Tibial nerve (tissue), 4 donors: ENCODE results near the gene CAMTA1. TPM values are rescaled to one million over a fixed set of nuclear protein-coding genes. Genes with fewer than 3 reads are reported as not detected.

ENCODE experiments used
- DNase-seq, 2 donors: peaks; one replicate each; pipeline ENCODE4 v3.0.0-alpha.2; 2019; ENCODE audit warnings: low spot score in 2 of 2
- H3K27ac ChIP-seq, 4 donors: fragments of 200-600 bp; sonication (generic) in 3 of 4; one replicate each; pipeline ENCODE4 v1.5.1; 2017 to 2019; ENCODE audit warnings: mild to moderate bottlenecking in 1 of 4
- H3K27me3 ChIP-seq, 2 donors: fragments of 200-600 bp; sonication (generic) in 1 of 2; one replicate each; pipeline versions ENCODE4 v1.5.1 to v1.6.0; 2017 to 2019
- H3K36me3 ChIP-seq, 3 donors: fragments of 200-600 bp; sonication (generic); one replicate each; pipeline ENCODE4 v1.5.1; 2018 to 2019
- H3K4me1 ChIP-seq, 4 donors: fragments of 200-600 bp; sonication (generic) in 3 of 4; one replicate each; pipeline ENCODE4 v1.5.1; 2017 to 2019
- H3K4me3 ChIP-seq, 4 donors: fragments of 200-600 bp; sonication (generic) in 3 of 4; one replicate each; pipeline ENCODE4 v1.5.1; 2017 to 2019; ENCODE audit warnings: mild to moderate bottlenecking in 1 of 4, moderate library complexity in 1 of 4
- H3K9me3 ChIP-seq, 4 donors: fragments of 200-600 bp; sonication (generic) in 3 of 4; one replicate each; pipeline ENCODE4 v1.5.1; 2017 to 2019
- EP300 ChIP-seq, 2 donors: sonication (generic); formaldehyde crosslinking; IDR thresholded peaks; one replicate each; pipeline ENCODE4 v1.6.1; 2017; ENCODE audit warnings: antibody characterized with exemption in 2 of 2, mild to moderate bottlenecking in 1 of 2
- POLR2A ChIP-seq, 2 donors: fragments of 450-650 bp; IDR thresholded peaks; one replicate each; pipeline ENCODE4 v1.6.1; 2017; ENCODE audit warnings: antibody characterized with exemption in 2 of 2, mild to moderate bottlenecking in 2 of 2, moderate library complexity in 2 of 2
- WGBS, 2 donors: methylation state at CpG; one replicate each; pipeline ENCODE4 v1.1.5; 2018; 5-methylcytosine and 5-hydroxymethylcytosine counted together
- total RNA-seq, 4 donors: library from RNA; depleted of rRNA; stranded (reverse); fragments of >200 nt; gene quantifications; one replicate each; pipeline ENCODE4 v1.1.0, GENCODE V29; 2016
- TF ChIP-seq, protein P1 (sequence below), 5 experiments: fragments of 200-600 bp in 3 of 5; fragments of 450-650 bp in 2 of 5; sonication (generic) in 3 of 5; IDR thresholded peaks; one replicate each; pipeline ENCODE4 v1.5.1; 2016 to 2019; ENCODE audit warnings: antibody characterized with exemption in 5 of 5, mild to moderate bottlenecking in 3 of 5, moderate library complexity in 2 of 5

Gene CAMTA1
- total RNA-seq, 4 donors from 2014 or later, result 41.8 to 104 (median 87.2) TPM

DNA sequence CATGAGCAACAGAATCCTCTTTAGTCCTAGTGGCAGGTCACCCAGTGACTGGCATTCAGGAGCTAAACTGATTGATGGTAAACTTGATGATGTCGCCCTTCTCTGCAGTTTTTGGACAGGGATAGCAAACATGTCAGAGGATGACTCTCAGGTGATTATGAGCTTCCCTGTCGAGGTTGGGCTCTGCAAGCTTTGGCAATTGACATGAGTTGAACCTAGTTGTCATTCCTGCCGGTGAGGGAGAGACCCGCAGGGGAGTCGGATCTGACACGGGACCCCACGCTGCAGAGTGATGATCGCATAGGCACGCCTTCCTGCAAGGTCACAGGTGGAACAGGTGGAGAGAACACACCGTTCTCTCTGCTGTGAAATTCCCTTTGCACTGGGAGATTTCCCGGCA lies 547.8 kb downstream of the CAMTA1 start:
- Histone ChIP-seq H3K4me3 (no peak overlapping the region), H3K36me3 (no peaks in the 10 kb centered on the region), H3K27me3 (no peaks in the 10 kb centered on the region), H3K9me3 (peaks cover 0 to 3% (median 0%) of the 10 kb centered on the region in 4 donors), H3K4me1 (no peaks in the 10 kb centered on the region), H3K27ac (no peak overlapping the region)
- DNase-seq, result no peak
- TF ChIP-seq, protein P1, sequence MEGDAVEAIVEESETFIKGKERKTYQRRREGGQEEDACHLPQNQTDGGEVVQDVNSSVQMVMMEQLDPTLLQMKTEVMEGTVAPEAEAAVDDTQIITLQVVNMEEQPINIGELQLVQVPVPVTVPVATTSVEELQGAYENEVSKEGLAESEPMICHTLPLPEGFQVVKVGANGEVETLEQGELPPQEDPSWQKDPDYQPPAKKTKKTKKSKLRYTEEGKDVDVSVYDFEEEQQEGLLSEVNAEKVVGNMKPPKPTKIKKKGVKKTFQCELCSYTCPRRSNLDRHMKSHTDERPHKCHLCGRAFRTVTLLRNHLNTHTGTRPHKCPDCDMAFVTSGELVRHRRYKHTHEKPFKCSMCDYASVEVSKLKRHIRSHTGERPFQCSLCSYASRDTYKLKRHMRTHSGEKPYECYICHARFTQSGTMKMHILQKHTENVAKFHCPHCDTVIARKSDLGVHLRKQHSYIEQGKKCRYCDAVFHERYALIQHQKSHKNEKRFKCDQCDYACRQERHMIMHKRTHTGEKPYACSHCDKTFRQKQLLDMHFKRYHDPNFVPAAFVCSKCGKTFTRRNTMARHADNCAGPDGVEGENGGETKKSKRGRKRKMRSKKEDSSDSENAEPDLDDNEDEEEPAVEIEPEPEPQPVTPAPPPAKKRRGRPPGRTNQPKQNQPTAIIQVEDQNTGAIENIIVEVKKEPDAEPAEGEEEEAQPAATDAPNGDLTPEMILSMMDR (IDR thresholded peaks at IDR 0.05), result no peak
- TF ChIP-seq POLR2A (IDR thresholded peaks at IDR 0.05) (no peak), EP300 (IDR thresholded peaks at IDR 0.05) (no peak)
- 89 to 90% methylated on average over 11 of the region's 11 CpGs for WGBS, 2 donors

DNA sequence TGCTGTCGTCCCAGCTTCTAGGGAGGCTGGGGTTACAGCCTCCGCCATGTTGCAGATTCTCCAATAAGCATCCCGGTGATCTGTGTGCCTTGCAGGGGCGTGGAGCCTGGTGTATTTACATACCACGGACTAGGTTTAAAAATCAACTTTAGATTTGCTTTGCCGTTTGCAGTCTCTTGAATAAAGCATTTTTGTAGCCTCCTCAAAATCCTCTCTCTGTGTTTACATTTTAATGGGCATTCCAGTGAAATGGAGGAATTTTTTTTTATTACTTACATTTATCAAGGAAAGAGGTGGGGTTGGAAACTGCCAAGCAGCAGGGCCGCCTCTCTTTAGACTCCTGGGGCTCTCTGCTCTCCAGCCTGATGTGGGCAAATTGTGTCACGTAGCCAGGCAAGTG lies 548.4 kb downstream of the CAMTA1 start:
- Histone ChIP-seq H3K9me3 (no peaks in the 10 kb centered on the region), H3K36me3 (no peaks in the 10 kb centered on the region), H3K27me3 (no peaks in the 10 kb centered on the region), H3K27ac (no peak overlapping the region), H3K4me3 (no peak overlapping the region), H3K4me1 (no peaks in the 10 kb centered on the region)
- TF ChIP-seq, protein P1 (IDR thresholded peaks at IDR 0.05), result no peak
- WGBS, 2 donors, result 61 to 75% methylated on average over 8 of the region's 8 CpGs
- no peak for DNase-seq

DNA sequence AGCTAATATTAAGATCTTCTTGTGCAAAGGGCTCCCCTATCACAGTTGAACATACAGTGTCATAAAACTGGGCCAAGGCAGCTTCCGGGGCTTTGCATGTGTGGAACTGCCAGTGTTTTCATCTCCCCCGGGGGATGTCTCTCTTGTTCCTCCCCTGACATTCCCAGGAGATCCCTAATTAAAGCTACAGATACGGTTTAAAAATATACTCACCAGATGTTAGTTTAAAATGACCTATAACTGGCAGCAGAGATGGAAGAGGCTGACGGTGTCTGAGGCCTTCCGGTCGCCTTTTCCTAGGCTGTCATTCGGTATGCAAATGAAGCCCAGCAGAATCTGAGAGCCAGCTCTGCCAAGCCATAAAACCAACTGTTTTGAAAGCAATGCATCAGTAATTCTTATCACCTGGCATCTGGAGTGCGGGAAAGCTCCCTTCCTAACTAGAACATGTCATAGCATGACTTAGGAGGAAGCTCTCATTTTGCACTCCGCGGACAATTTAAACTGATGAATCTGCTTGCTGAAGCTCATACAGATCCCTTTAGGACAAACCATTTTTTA lies 549.3 kb downstream of the CAMTA1 start:
- no peaks in the 10 kb centered on the region for H3K36me3 ChIP-seq
- no peaks in the 10 kb centered on the region for H3K9me3 ChIP-seq
- H3K27me3 ChIP-seq, result no peaks in the 10 kb centered on the region
- no peak overlapping the region for H3K4me3 ChIP-seq
- H3K4me1 ChIP-seq, result no peaks in the 10 kb centered on the region
- no peak for TF ChIP-seq EP300 (IDR thresholded peaks at IDR 0.05)
- TF ChIP-seq POLR2A (IDR thresholded peaks at IDR 0.05), result no peak
- TF ChIP-seq, protein P1 (IDR thresholded peaks at IDR 0.05), result no peak
- 53 to 54% methylated on average over 10 of the region's 10 CpGs for WGBS, 2 donors
- H3K27ac ChIP-seq, result no peak overlapping the region
- DNase-seq, result no peak

DNA sequence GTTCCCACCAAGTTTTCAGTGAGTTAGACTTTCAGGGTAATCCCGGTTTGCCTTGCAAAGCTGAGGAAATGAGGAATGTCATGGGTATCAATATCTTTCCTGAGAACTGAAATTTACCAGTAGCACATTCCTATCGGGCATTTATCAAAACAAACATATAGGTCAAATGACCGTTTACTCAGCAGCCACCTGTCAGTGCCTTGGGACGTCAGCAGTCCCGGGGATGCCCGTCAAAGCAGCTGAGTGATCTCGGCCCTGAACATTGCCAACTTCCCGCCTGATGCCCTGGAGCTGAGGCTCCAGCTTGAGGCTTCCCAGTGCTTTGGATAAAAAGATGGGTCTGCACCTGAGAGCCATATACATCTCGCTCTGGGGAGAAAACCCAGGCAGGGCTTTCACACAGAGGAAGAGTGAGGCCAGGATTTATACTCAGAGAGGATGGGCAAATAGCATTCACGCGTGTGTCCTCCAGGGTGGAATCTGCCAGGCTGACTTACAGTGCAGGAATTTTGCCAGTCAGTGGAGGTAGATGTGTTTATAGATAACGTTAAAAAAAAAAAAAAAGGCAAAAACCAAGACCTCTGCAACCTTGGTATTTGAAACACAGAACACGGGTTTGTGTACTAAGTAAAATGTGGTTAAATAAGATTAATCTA lies 550.1 kb downstream of the CAMTA1 start:
- Histone ChIP-seq H3K4me1 (no peaks in the 10 kb centered on the region), H3K27ac (no peak overlapping the region), H3K27me3 (no peaks in the 10 kb centered on the region), H3K36me3 (no peaks in the 10 kb centered on the region), H3K9me3 (no peaks in the 10 kb centered on the region), H3K4me3 (no peak overlapping the region)
- TF ChIP-seq, protein P1 (IDR thresholded peaks at IDR 0.05), result no peak
- no peak for TF ChIP-seq POLR2A (IDR thresholded peaks at IDR 0.05)
- TF ChIP-seq EP300 (IDR thresholded peaks at IDR 0.05), result no peak
- no peak for DNase-seq
- WGBS, 2 donors, result 78 to 83% methylated on average over 13 of the region's 13 CpGs

DNA sequence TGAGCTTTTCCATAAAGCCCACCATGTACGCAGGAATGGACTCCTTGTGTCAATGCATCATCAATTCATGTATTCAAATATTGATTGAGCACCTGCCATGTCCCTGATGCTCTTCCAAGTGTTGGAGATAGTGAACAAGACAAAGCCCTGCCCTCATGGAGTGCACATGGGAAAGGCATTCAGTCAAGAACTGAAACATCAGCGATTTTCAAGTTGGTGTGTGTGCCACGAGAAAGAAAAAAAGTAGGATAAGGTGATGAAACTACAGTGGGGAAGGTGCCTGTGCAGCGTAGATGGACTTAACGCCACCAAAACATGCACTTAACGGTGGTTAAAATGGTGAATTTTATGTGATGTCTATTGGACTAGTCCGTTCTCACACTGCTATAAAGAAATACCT lies 553.2 kb downstream of the CAMTA1 start:
- WGBS, 2 donors, result 93 to 98% methylated on average over 7 of the region's 7 CpGs
- no peak for DNase-seq
- H3K4me1 ChIP-seq, result no peaks in the 10 kb centered on the region
- no peak overlapping the region for H3K27ac ChIP-seq
- H3K4me3 ChIP-seq, result no peak overlapping the region
- H3K9me3 ChIP-seq, result no peaks in the 10 kb centered on the region
- H3K36me3 ChIP-seq, result no peaks in the 10 kb centered on the region
- TF ChIP-seq, protein P1 (IDR thresholded peaks at IDR 0.05), result no peak
- TF ChIP-seq EP300 (IDR thresholded peaks at IDR 0.05), result no peak
- no peak for TF ChIP-seq POLR2A (IDR thresholded peaks at IDR 0.05)
- H3K27me3 ChIP-seq, result no peaks in the 10 kb centered on the region
